Fibroblast of skin of right quadriceps (primary cell): ENCODE data around the gene ADAM15.

Experiments
- DNase-seq: peaks from one replicate; pipeline ENCODE4 v3.0.0-alpha.2; 2013

Gene ADAM15, protein sequence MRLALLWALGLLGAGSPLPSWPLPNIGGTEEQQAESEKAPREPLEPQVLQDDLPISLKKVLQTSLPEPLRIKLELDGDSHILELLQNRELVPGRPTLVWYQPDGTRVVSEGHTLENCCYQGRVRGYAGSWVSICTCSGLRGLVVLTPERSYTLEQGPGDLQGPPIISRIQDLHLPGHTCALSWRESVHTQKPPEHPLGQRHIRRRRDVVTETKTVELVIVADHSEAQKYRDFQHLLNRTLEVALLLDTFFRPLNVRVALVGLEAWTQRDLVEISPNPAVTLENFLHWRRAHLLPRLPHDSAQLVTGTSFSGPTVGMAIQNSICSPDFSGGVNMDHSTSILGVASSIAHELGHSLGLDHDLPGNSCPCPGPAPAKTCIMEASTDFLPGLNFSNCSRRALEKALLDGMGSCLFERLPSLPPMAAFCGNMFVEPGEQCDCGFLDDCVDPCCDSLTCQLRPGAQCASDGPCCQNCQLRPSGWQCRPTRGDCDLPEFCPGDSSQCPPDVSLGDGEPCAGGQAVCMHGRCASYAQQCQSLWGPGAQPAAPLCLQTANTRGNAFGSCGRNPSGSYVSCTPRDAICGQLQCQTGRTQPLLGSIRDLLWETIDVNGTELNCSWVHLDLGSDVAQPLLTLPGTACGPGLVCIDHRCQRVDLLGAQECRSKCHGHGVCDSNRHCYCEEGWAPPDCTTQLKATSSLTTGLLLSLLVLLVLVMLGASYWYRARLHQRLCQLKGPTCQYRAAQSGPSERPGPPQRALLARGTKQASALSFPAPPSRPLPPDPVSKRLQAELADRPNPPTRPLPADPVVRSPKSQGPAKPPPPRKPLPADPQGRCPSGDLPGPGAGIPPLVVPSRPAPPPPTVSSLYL

DNA sequence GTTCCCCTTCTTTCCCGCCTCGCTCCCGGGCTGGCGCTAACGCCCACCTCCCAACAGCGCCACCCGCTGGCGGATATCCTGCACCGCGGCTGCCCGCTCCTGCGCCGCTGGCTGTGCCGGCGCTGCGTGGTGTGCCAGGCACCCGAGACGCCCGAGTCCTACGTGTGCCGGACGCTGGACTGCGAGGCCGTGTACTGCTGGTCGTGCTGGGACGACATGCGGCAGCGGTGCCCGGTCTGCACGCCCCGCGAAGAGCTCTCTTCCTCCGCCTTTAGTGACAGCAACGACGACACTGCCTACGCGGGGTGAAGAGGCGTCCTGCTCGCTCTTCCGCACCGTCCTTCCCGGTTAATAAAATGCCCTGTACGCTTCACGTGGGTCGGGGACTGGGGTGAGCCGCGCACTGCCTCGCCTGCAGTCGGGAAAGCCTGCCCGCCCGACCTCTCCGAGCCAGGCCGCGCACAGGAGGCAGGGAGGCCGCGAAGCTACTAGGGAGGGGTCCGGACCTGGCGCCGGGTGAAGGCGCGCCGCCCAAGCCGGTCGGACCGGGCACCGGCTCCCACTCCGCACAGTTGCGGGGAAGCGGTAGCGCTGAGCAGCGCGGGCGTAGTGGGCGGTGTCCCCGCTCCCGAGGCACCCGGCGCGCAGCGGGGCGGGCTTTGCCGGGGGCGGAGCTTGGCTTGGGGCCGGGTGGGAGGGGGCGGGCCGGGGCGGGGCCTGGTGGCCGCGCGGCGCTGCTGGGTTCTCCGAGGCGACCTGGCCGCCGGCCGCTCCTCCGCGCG, at the start of gene ADAM15:
Gene ADAM15 (plus strand): TSS at position 757 of the 782 bp plus-strand sequence. CDS start 71 bp downstream, outside the sequence.
- DNase-seq: peak; percentile 59

DNA sequence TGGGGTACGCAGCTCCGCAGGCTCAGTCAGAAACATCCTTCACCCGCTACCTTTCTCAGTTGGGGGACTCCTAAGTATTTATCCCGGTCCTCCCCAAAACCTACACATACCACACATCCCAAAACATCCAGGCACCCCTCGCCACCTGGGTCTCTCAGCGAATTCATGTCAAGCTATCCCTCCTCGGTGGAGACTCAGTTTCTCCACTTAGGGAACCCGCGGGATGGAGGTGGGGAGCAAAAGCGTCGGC, 49.8 kb upstream of the ADAM15 start:
- peak; percentile 32 for DNase-seq

DNA sequence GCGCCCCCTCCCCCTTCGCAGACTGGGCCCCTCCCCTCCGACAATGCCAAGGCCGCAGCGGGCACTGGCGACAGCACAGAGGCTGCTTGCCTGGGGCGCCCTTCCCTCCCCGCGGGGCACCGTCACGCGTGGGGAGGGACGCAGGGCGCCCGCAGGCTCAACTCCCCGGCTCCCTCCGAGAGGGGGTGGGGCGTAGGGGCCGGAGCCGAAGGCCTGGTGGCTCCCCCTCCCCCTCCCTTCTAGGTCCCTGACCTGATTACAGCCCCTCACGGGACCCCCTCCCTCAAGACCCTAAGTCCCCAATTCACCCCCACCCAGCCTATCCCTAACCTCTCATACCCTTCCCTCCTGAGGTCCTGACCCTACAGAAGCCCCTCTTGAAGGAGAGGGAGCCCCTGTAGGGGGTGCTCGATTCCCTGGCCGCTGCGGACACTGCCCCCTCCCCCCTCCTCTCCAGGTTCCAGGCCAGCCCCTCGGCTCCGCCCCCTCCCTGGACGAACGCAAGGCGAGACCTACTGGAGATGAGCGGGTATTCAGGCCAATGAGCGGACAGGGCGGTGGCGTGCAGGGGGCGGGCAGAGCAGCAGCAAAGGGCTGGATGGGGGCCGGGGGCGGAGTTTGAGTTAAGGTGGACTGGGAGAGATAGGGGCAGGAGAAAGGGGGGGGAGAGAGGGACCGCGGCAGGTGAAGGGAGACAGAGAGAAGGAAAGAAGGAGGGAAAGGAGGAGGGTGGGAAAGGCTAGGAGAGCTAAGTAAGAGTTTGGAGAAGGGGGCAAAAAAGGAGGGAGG, 49.2 kb upstream of the ADAM15 start:
- DNase-seq: peak; percentile 99

DNA sequence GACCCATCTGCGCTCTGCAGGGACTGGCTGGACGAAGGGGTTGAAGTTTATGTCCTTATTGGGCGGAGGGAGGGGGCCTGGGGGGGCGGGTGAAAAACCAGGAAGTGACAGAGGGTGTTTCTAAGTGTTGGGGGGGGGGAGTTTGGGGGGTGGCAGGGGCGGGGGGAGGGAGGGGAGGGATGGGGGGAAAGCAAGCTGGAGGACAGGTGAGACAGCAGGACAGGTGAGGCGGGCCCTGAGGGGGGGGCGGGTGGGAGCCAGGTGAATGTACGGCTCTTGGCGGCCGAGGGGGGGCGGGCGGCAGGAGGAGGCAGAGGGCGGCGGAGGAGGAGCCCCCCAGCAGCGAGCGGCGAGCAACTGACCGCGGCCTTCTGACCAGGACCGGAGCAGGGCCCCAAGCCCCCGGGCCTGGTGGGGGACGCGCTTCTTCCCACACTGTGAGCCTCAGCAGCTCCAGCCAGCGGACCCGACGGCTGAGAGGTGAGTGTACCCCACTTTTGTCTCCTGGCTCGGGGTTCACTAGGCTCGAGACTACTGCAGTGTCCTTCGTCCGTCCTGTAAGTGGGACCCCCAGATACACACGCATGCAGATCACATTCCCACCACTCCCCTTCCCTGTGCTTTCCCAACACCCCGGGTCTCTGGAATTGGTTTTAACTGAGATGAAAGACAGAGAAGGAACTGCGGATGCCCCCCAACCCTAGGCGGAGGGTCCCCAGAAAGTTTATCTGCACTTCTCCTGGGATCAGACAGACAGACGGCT, 48.5 kb upstream of the ADAM15 start, which contains the start of gene ZBTB7B:
Gene ZBTB7B (plus strand): TSS at position 339 of the 763 bp plus-strand sequence. CDS start 11,859 bp downstream, outside the sequence.
- DNase-seq: no peak

DNA sequence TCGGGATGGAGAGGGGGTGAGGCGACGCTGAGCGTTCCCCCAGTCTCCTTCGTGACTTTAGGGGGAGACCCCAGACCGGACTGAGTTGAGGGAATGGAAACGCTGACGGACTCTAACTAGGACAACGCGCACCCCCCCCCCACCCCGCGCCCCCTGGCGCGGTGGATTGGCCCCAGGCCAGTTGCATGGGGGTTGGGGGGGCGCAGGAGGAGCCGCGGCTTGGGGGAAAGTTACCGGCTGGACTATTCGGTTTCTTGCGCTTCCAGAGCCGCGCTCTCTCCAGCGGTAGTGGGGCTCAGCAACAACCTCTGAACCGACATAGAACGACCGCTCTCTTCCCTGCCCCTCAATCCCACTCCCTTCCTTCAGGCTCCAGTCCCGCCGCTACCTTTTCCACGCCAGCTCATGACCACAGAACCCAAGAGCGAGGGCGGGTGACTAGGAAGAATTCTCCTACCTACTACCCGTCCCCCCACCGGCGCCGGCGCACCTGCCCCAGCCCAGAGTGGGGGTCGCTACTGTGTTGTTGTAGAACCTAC, 47.8 kb upstream of the ADAM15 start:
- DNase-seq: no peak

DNA sequence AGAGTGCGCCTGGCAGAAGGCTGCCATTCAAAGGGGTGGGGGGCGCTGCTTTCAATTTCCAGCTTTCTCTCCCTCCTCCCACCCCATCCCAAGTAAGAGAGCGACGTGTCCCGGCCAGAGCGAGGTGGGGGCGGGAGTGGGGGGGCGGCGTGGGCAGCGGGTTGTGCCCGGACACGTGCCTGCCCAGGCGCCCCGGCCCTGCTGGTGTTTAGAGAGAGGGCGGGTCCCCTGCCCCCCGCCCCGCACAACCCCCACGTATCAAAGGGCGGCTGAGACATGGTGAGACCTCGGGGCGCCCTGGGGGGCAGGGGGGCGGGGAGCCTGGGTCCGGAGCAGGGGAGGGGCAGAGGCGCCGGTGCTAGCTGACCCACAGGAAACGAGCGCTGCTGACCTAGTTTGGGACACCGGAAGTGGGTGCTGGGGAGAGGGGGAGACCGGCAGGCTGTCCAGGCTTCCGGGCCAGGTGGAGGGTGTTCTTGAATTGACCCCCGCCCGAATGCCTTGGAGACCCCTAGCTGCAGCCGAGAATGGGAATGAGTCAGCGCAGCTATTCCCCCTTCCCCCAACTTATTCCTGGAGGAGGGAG, 47.3 kb upstream of the ADAM15 start:
- no peak for DNase-seq

DNA sequence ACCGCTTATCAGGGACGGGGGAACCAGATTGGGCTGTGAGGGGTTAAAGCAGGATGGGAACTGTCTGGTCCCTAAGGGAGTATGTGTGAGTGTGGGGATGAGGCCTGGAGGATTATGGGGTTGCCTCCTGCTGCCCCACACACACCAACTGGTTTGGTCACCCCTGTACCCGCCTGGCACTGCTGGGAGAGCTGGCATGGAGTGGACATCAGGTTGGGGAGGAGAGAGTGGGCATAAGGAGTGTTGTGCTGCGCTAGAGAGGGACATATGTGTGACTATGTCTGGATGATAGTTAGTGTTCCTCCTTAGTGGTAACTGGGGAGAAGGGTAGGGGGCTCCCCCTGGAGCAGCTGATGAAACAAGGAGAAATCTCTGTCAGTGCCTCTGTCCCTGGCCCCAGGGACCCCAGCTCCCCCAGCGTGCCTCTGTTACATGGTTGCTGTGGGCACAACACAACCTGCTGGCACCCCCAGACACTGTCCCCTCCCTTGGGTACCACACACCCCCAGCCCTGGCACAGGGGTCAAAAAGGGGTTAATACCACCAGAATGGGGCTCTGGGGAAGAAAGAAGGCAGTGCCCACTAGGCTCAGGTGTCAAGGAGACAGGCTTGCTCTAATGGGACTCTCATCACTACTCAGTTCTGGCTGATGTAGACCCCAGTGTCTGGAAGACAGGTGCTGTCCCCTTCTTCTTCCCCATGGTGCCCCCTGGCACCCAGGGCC, 46.6 kb upstream of the ADAM15 start:
- DNase-seq: no peak

DNA sequence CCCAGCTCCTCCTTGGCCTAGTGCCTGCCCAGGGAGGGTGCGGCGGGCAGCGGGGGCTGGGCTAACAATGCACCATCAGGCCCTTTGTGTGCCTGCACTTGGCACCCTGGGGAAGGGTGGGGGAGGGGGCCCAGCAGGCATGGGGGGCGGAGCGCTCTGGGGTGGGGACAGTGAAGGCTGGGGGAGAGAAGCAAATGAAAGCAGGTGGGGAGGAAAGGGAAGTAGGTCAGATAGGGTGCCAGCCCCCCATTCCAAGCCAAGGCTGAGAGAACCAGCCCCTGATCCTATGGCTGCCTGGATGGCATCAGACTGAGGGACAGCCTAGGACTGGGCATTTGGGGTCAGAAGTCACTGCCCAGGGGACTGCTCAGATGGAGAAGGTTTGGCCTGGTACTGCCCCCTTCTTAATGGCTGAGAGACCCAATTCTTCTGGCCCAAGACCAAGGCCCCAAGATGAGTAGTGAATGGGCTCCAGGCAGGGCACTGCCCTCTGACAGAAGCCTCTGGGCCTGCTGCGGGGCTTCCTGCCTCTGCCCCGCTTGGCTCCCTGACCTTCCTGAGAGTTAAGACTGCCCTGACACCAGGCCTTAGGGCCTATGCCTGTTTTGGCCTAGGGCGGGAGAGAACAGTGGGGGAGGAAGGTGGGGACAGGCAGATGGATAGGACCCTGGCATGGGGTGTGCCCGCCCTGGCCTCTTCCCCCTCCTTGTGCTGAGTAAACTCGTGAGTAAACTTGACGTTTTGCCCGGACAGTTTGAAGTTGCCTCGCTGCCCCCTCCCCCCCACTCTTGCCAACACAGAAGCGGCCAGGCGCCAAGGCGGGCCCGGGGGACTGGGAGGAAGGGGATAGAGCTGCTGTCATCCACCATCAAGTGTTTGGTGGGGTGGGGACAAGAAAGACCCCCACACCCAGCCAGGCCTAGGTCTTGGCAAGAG, 45.8 kb upstream of the ADAM15 start:
- no peak for DNase-seq

DNA sequence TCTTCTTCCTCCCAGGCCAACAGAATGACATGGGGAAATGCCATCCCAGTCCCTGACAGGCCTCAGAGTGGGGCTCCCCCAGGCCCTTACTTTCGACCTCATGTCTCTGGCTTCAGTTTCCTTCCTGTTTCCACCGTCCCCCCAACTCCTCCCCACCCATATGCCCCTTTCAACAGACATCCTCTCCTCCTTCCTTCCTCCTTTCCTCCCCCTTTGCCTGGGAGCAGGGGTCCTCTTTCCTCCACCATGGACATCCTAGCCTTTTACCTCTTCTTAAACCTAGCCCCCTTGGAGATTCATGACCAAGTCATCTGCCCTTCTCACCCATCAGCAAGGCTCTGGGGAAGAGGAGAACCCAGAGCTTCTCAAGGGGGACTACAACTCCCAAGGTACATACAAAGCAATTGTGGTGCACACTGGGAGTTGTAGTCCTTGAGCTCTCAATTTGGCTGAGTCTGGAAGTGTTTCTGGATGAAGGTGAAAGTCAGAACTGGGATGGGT, 44.5 kb upstream of the ADAM15 start:
- DNase-seq: no peak

DNA sequence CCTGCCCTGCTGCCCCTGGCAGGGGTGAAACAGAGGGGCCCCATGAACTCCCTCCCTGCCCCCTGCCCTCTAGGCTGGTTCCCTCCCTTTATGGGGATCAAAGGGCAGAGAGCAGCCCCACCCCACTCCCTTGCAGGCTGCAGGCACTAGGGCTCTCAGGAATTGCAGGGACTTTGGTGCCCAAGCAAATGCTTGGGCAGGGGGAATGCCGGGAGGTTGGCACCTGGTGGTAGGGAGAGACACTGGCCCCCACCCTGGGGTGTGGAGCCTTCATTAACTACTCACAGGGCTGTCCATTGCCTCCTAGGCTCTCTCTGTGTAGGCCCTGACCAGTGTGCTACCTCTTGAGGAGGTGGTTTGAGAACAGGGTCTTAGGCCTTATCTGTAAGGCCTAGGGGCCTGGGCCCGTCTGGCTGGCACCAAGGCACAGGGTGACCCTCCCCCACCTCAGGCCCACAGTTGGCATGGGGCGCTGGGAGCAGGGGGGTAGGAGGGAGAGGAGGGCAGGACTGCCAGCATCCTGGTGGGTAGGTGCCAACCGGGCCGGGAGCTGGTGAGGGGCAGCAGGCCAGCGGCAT, 43.8 kb upstream of the ADAM15 start:
- DNase-seq: no peak

DNA sequence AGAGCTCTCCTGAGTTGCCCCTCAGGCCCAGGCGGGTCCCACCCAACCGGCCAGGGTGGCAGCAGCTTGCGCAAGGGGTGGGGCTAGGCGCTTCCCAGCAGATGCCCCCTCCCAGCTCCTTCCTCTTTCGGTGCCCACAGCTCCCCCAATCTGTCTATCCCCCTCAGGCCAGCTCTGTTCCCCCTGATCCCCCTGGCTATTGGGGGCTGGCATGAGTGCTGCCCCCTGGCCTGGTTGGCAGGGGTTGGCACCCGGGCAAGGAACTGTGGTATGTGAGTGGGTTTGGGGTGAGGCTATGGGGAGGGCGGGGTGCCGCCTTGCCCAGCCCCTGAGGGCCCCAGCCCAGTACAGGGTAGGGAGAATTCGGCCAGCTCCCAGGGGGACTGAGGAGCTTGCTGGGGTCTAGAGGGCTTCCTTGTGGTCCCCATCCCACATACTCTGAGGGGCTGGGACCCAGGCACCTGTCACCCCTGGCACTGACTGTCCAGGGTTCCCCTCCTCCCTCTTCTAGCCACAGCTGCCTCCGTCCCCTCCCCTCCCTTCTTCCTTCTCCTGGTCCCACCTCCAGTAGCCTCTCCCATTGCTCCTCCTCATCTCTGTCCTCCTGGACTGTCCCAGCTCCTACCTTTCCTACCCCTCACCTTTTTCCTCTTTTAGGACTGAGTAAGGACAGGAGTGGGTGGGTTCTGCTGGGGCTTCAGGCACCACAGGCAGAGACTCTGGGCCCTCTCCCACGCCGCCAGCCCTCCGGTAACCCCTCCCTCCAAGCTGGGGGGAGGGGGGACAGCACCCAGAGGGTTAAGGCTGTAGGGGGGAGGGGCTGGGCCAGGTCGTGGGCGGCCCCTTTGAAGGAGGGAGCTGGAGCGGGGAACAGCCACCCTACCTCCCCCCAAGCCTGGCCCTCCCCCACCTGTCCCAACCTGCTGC, 42.8 kb upstream of the ADAM15 start:
- DNase-seq: no peak

DNA sequence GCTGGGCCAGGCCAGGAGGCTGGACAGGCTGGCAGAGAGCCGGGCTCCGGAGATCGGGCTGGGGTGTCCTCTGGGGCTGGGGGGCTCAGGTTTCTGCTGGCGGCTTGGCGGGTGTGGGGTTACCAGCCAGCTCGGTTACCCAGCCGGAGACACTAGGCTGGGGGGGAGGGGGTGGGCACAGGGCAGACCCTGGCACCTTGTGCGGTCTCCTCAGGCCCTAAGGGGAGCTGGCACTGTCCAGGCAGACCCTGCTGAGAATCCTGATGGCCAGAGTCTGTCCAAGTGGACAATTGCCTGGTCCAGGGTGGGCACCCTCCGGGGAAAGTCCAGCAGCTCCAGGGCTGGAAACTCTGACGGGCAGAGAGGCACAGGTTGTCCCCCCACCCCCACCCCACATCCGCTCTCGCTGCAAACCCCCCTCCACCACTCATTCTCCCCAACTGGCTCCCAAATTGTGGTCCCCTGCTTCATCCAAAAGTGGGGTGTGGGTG, 41.9 kb upstream of the ADAM15 start:
- no peak for DNase-seq

DNA sequence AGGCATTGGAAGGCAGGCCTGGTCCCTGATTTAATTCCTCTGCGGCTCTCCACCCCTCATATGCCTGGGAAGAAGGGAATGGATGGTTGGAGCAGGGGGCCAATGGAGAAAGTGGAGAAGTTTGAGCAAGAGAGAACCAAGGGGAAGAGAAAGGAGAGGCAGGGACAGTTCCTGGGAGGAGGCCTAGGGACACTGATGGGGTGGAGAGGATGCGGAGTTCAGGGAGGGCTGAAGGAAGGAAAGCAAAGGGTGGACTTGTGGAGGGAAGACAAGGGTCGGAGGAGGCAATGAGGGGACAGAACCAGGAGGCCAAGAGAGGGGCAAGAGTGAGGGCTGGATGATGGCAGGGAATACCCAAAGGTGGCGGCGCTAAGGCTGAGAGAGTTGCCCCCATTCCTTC, 41.4 kb upstream of the ADAM15 start:
- no peak for DNase-seq

DNA sequence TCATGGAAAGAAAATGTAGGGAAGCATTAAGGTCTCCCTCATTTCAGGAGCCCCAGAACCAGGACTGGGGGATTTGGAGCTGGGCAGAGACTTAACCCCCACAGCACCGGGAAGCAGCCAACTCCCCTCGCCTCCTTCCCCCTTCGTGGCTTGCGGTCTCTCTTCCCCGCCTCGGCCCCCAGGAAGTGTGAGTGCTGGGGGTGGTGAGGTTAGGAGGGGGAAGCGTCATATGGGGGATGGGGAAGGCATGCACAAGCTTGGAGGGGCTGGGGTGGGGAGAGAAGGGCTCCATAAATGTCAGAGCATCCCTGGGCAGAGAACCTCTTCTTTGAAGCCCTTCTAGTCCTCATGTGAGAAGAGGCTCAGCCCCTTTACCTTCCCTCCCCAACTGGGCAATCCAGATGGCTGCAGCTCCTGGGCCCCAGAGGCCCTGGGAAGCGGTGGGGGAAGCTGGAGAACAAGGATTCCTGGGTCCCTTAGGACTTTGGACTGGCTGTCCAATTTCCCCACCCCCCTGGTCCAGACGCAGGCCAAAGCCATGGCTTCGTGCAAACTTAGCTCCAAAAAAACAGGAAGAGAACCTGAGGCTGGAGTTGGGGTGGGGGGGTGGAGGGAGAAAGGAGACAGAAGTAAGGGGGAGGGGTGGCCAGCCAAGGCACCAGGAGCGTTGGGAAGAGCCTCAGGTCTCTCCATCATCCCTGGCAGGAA, 40.8 kb upstream of the ADAM15 start:
- no peak for DNase-seq

DNA sequence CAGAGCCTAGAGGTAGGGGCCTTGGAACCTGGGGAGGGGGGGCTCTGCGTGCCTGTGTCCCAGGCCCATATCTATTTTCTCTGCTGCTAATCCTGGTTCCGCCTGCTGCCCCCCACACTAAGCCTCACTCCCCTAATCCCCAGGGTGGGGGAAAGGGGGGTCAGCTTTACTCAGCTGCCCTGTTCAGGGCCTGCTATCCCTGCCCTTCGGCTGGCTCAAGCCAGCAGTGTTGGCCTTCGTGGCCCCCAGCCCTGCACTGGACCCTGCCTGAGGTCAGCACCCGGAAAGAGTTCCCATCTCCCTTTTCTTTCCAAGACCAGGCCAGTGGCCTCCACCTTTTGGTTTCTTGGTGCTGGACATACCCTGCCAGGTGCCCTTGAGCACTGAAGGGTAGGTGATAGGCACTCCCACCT, 40.1 kb upstream of the ADAM15 start:
- DNase-seq: no peak

DNA sequence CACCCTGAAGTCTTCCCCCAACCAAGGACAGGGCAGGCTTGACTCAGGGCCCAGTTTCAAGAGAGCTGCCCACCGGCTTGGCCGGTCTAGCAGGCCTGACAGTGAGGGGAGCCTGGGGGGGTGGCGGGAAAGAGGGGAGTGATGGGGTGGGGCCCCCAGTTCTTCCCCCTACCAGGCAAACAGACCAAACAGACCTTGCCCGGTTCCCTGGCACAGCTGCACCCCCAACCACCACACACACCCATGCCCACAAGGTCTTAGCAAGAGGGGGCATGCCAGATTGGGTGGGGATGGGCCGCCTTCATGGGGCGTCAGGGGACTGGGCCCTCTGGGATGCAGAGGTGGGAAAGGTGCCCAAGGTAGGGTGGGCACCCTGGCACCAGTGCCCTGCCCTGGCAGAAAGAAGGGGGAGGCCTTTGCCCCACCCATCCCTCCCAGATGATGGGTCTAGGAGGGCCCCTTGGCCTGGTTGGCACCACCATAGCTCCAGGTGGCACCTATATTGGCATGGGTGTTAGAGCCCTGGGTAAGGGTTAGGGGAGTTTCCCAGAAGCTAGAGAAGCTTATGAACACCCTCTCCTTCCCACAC, 39.6 kb upstream of the ADAM15 start:
- no peak for DNase-seq
